ENCODE measurements around the gene CLIP2.

Gene CLIP2

DNA sequence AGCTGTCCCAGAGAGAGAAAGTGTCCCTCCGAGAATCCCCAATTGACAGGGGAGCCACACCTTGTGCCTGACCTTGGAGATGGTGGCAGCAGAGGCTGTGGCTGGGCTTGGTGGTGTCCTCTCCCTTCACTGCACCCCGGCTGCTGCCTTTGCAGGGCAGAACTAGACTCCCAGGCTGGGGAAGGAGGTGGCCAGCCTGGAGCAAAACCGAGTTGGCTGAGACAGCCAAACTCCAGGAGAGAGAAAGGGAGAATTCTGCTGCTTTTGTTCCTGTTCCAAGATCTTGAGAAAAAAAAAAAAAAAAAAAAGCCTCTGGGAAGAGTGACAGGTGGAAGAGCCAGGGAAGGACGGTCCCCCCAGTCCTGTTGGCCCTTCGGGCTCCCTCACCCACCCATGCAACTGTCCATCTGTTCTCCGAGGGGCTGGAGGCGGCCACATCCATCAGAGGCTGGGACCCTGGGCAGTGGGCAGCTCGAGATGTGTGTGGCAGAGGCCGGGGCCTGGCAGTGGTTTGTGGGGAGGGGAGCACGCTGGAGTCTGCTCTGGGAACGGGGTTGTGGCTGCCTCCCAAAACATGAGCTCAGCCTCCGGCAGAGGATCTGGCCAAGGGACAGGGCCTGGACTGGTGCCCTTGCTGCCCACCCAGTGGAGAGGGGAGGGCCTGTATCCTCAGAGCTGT, 35.5 kb downstream of the CLIP2 start:
- POLR2A ChIA-PET = no interaction called here
- CTCF ChIA-PET = interaction anchor here (0.6 kb wide), 1 partner anchor 216 kb away, joined by 3 read pairs; no protein-coding TSS in a partner anchor
- DNase-seq (ENCODE audit: extremely low spot score) = no peak
- TF ChIP-seq, protein P1, sequence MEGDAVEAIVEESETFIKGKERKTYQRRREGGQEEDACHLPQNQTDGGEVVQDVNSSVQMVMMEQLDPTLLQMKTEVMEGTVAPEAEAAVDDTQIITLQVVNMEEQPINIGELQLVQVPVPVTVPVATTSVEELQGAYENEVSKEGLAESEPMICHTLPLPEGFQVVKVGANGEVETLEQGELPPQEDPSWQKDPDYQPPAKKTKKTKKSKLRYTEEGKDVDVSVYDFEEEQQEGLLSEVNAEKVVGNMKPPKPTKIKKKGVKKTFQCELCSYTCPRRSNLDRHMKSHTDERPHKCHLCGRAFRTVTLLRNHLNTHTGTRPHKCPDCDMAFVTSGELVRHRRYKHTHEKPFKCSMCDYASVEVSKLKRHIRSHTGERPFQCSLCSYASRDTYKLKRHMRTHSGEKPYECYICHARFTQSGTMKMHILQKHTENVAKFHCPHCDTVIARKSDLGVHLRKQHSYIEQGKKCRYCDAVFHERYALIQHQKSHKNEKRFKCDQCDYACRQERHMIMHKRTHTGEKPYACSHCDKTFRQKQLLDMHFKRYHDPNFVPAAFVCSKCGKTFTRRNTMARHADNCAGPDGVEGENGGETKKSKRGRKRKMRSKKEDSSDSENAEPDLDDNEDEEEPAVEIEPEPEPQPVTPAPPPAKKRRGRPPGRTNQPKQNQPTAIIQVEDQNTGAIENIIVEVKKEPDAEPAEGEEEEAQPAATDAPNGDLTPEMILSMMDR (IDR thresholded peaks at IDR 0.05; ENCODE audit: control extremely low read depth, extremely low read depth, low read depth, missing control alignments) = no peak

DNA sequence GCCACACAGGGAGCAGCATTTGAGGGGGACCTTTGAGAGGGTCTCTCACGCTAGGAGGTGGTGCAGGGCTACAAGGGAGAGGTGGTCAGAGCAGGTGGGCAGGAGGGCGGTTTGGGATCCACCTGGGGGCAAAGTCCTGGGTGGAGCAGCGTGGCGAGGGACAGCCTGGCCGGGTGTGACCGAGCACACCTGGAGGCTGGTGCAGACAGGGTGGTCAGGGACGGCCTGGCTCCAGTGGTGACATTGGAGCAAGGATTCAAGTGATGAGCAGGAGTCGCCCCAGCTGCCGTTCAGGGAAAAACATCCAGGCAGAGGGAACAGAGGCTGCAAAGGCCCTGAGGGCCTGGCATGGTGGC, 36.0 kb downstream of the CLIP2 start:
- ChIA-PET CTCF (no interaction called here), POLR2A (no interaction called here)
- no peak for DNase-seq (ENCODE audit: extremely low spot score)
- TF ChIP-seq, protein P1 (IDR thresholded peaks at IDR 0.05; ENCODE audit: control extremely low read depth, extremely low read depth, low read depth, missing control alignments) = no peak

GRCh38 chr7:74329225-74329624, 40.0 kb downstream of the CLIP2 start:
- TF ChIP-seq, protein P1 (IDR thresholded peaks at IDR 0.05; ENCODE audit: control extremely low read depth, extremely low read depth, low read depth, missing control alignments) = no peak
- ChIA-PET POLR2A (no interaction called here), CTCF (interaction anchor here (0.7 kb wide), 1 partner anchor 123 kb away, joined by 3 read pairs; no protein-coding TSS in a partner anchor)
- DNase-seq (ENCODE audit: extremely low spot score) = no peak

DNA sequence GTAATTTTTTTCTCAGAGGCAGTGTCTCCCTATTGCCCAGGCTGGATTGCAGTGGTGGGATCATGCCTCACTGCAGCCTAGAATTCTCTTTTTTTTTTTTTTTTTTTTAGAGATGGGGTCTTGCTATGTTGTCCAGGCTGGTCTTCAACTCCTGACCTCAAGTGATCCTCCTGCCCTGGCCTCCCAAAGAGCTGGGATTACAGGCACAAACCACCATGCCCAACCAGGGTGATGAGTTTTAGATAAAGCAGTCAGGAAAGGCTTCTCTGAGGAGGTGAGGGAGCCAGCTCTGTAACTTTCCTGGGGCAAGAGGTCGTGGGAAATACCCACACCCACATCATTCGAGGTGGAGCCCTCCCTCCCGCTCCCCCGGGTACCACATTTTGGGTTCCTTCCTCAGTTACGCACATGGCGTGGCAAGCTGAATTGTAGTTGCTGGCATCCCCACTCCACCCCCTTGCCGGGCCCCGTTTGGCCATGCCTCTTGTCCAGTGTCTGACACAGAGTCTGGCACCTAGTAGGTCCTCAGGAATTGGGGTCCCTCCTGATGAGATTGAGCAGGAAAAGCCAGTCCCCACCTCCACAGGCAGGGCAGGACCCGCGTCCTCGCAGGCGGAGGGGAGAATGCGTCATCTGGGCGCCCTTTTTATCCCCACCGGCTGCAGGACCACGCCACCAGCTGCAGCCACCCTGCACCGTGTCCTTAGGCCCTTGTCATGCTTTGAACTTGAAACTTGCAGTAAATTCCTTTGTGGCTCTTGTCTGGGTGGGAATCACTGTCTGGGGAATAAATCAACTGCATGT, 43.4 kb downstream of the CLIP2 start:
- TF ChIP-seq, protein P1 (IDR thresholded peaks at IDR 0.05; ENCODE audit: control extremely low read depth, extremely low read depth, low read depth, missing control alignments) = no peak
- no peak for DNase-seq (ENCODE audit: extremely low spot score)
- POLR2A ChIA-PET = no interaction called here
- CTCF ChIA-PET = interaction anchor here (1.8 kb wide), 1 partner anchor 126 kb away, joined by 6 read pairs; no protein-coding TSS in a partner anchor

GRCh38 chr7:74334030-74334429, 44.8 kb downstream of the CLIP2 start:
- no peak for DNase-seq (ENCODE audit: extremely low spot score)
- POLR2A ChIA-PET = no interaction called here
- TF ChIP-seq, protein P1 (IDR thresholded peaks at IDR 0.05; ENCODE audit: control extremely low read depth, extremely low read depth, low read depth, missing control alignments) = no peak
- CTCF ChIA-PET = interaction anchor here (1.0 to 1.5 kb wide), 3 partner anchors 34 to 141 kb away, joined by 3 to 5 read pairs (median 5); no protein-coding TSS in a partner anchor

DNA sequence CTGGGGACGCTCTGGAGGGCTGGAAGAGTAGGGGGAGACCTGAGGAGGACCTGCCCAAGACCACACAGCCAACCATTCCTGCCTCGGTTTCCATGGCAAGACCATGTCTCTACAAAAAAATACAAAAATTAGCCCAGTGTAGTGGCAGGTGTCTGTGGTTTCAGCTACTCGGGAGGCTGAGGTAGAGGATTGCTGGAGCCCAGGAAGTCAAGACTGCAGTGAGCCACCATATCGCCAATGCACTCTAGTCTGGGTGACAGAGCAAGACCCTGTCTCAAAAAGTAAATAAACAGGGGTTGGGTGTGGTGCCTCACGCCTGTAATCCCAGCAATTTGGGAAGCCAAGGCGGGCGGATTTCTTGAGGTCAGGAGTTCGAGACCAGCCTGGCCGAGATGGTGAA, 48.7 kb downstream of the CLIP2 start:
- TF ChIP-seq, protein P1 (IDR thresholded peaks at IDR 0.05; ENCODE audit: control extremely low read depth, extremely low read depth, low read depth, missing control alignments) = no peak
- no peak for DNase-seq (ENCODE audit: extremely low spot score)
- POLR2A ChIA-PET = interaction anchor here (0.6 kb wide), 1 partner anchor 284 kb away, joined by 6 read pairs; no protein-coding TSS in a partner anchor
- CTCF ChIA-PET = no interaction called here

Measured in GM10248 (cell line).